Activated T-helper 17 cell treated with anti-CD3 and anti-CD28 coated beads, Interleukin-2, amount 50 U/mL, for 72 hours (primary cell): Measurements from ENCODE around the gene SLC5A4. TPM values are rescaled to one million over a fixed set of nuclear protein-coding genes. Genes with fewer than 3 reads are reported as not detected.
"Not testable (repeated sequence)": the region's sequence is repeated elsewhere in the genome, so short reads cannot be mapped to it uniquely, and the experiment has no call there.

Source experiments
- ATAC-seq: fragments of 150-1000 bp; cut with Tn5 transposase; replicated peaks from 2 replicates; pipeline ENCODE4 v1.10.0; 2021; ENCODE audit warnings: mild to moderate bottlenecking, moderate library complexity
- H3K27ac Mint-ChIP-seq: one replicate; pipeline ENCODE4 v1.8.0; 2022; ENCODE audit warnings: mixed read lengths
- H3K27me3 Mint-ChIP-seq: one replicate; pipeline ENCODE4 v1.8.0; 2022; ENCODE audit warnings: mixed read lengths
- H3K36me3 Mint-ChIP-seq: one replicate; pipeline ENCODE4 v1.8.0; 2022; ENCODE audit warnings: low read depth, mild to moderate bottlenecking, mixed read lengths
- H3K4me1 Mint-ChIP-seq: one replicate; pipeline ENCODE4 v1.8.0; 2022; ENCODE audit warnings: mixed read lengths
- H3K4me3 Mint-ChIP-seq: one replicate; pipeline ENCODE4 v1.8.0; 2022; ENCODE audit warnings: mild to moderate bottlenecking, mixed read lengths
- H3K9me3 Mint-ChIP-seq: one replicate; pipeline ENCODE4 v1.8.0; 2022; ENCODE audit warnings: mixed read lengths
- total RNA-seq, 2 donors: library from RNA; stranded (reverse); gene quantifications; one replicate each; pipeline ENCODE4 v1.2.3, GENCODE V29; 2022

Gene SLC5A4
- not detected for total RNA-seq

GRCh38 chr22:32255217-32255616 lies at the start of gene SLC5A4:
TSS of gene SLC5A4 (minus strand) at chr22:32255347. CDS start at chr22:32255329, 18 bp downstream.
- no peak within 1 kb of the TSS for H3K27ac Mint-ChIP-seq
- no peak for ATAC-seq
- no peaks in the 10 kb centered on the region for H3K4me1 Mint-ChIP-seq
- H3K36me3 Mint-ChIP-seq, result no peaks in the 10 kb centered on the region
- H3K9me3 Mint-ChIP-seq, result no peaks in the 10 kb centered on the region
- H3K4me3 Mint-ChIP-seq, result no peak within 1 kb of the TSS
- H3K27me3 Mint-ChIP-seq, result peaks cover 22% of the 10 kb centered on the region

- ATAC-seq, H3K27ac Mint-ChIP-seq, H3K4me1 Mint-ChIP-seq, H3K4me3 Mint-ChIP-seq, H3K36me3 Mint-ChIP-seq, H3K27me3 Mint-ChIP-seq, H3K9me3 Mint-ChIP-seq: not testable (repeated sequence)
Observed at GRCh38 chr22:32293921-32294320, 38.8 kb upstream of the SLC5A4 start.

GRCh38 chr22:32286290-32286840 lies 31.2 kb upstream of the SLC5A4 start:
- H3K27ac Mint-ChIP-seq, result no peak overlapping the region
- no peak for ATAC-seq
- no peaks in the 10 kb centered on the region for H3K36me3 Mint-ChIP-seq
- H3K4me1 Mint-ChIP-seq, result no peaks in the 10 kb centered on the region
- no peak overlapping the region for H3K4me3 Mint-ChIP-seq
- no peaks in the 10 kb centered on the region for H3K9me3 Mint-ChIP-seq
- peaks cover 15% of the 10 kb centered on the region for H3K27me3 Mint-ChIP-seq

DNA sequence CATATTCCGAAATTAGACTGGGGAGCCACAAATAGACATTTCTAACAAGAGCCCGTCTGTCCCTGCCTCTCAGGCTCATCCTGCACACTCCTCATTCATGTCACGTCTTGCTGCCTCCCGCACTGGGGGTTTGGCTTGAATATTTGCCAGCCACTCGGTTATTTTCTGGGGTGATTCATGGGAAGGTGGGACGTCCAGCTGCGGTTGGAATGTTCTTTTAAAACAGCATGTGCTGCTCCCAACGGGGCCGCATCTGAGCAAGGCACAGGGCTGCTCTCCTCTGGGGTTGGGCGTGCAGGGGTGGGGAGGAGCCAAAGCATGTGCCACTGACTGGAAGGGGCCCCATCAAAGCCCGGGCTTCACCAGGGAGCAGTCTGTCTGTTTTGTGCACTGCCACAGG lies 25.9 kb upstream of the SLC5A4 start:
- Mint-ChIP-seq H3K36me3 (no peaks in the 10 kb centered on the region), H3K27me3 (peaks cover 15% of the 10 kb centered on the region), H3K4me1 (no peaks in the 10 kb centered on the region), H3K9me3 (no peaks in the 10 kb centered on the region), H3K27ac (no peak overlapping the region), H3K4me3 (no peak overlapping the region)
- ATAC-seq, result no peak

DNA sequence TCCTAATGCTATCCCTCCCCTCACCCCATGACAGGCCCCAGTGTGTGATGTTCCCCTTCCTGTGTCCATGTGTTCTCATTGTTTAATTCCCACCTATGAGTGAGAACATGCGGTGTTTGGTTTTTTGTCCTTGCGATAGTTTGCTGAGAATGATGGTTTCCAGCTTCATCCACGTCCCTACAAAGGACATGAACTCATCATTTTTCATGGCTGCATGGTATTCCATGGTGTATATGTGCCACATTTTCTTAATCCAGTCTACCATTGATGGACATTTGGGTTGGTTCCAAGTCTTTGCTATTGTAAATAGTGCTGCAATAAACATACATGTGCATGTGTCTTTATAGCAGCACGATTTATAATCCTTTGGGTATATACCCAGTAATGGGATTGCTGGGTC lies 20.2 kb upstream of the SLC5A4 start:
- H3K9me3 Mint-ChIP-seq, H3K36me3 Mint-ChIP-seq, H3K27me3 Mint-ChIP-seq, H3K4me1 Mint-ChIP-seq, ATAC-seq, H3K27ac Mint-ChIP-seq, H3K4me3 Mint-ChIP-seq: not testable (repeated sequence)

DNA sequence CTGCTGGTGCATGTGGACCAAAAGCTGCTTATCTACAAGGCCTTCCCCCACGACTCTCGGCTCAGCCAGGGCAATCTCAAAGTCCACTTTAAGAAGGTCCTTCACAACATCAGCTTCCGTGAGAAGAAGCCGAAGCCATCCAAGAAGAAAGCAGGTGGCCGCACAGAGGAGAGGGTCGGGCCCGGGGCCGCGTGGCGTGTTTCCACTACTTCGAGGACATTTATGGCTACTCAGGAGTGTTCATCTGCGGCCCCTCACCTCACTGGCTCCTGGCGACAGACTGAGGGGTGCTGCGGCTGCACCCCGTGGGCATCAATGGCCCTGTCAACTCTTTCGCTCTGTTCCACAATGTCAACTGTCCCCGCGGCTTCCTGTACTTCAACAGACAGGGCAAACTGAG lies 16.2 kb upstream of the SLC5A4 start:
- Mint-ChIP-seq H3K27me3 (peaks cover 3% of the 10 kb centered on the region), H3K27ac (no peak overlapping the region), H3K9me3 (no peaks in the 10 kb centered on the region), H3K4me1 (no peaks in the 10 kb centered on the region), H3K4me3 (no peak overlapping the region), H3K36me3 (no peaks in the 10 kb centered on the region)
- no peak for ATAC-seq

DNA sequence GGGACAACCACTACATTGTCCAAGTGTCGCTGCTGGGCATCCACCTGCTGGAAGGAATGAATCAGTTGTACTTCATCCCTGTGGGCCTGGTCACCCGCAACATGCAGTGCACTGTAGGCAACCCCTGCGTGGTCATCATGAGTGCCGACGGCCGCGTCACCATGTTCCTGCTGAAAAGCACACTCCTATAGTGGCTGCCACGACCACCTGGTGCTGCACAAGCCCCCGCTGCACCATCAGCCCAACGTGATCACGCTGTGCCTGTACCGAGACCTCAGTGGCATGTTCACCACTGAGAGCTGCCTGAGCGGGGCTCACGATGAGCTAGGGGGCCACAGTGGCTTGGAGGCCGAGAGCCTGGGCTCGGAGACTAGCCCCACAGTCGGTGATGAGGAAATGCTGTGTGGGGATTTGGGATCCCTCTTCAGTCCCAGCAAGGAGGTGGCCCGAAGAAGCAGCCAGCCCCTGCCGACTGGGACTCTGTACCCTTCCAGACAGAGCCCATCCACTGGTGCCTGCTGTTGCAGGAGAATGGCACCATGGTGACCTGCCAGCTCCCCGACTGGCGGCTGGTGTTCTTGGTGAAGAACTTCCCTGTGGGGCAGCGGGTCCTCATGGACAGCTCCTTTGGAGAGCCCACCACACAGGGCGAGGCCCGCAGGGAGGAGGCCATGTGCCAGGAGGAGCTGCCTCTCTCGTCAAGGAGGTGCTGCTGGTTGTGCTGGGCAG lies 15.7 kb upstream of the SLC5A4 start:
- H3K27ac Mint-ChIP-seq, result no peak overlapping the region
- no peak overlapping the region for H3K4me3 Mint-ChIP-seq
- no peaks in the 10 kb centered on the region for H3K36me3 Mint-ChIP-seq
- H3K27me3 Mint-ChIP-seq, result peaks cover 3% of the 10 kb centered on the region
- no peaks in the 10 kb centered on the region for H3K9me3 Mint-ChIP-seq
- ATAC-seq, result no peak
- H3K4me1 Mint-ChIP-seq, result peaks cover 5% of the 10 kb centered on the region

GRCh38 chr22:32269316-32269715 lies 14.2 kb upstream of the SLC5A4 start:
- Mint-ChIP-seq H3K4me1 (peaks cover 6% of the 10 kb centered on the region), H3K27ac (no peak overlapping the region), H3K27me3 (peaks cover 3% of the 10 kb centered on the region), H3K9me3 (no peaks in the 10 kb centered on the region), H3K36me3 (no peaks in the 10 kb centered on the region), H3K4me3 (no peak overlapping the region)
- ATAC-seq, result no peak

DNA sequence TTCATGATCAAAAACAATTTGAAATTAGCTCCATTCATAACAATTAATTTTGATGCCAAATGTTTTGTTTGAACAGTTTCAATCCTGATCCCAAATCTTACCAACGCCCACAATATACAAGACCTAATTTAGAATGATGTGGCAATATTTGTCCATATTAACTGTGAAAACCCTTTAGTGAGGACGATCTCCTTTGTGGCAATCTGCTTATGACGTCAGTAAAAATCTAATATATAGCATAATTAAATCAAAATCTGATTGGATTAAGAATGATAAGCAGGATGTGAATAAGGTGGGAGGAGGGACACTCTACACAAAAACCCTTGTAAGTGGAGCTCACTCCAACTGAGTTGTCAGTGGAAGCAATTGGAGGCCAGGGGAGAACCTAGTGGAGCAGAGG lies 11.9 kb upstream of the SLC5A4 start:
- Mint-ChIP-seq H3K4me1 (peaks cover 6% of the 10 kb centered on the region), H3K9me3 (no peaks in the 10 kb centered on the region), H3K27ac (no peak overlapping the region), H3K27me3 (peaks cover 3% of the 10 kb centered on the region), H3K36me3 (no peaks in the 10 kb centered on the region), H3K4me3 (no peak overlapping the region)
- no peak for ATAC-seq

DNA sequence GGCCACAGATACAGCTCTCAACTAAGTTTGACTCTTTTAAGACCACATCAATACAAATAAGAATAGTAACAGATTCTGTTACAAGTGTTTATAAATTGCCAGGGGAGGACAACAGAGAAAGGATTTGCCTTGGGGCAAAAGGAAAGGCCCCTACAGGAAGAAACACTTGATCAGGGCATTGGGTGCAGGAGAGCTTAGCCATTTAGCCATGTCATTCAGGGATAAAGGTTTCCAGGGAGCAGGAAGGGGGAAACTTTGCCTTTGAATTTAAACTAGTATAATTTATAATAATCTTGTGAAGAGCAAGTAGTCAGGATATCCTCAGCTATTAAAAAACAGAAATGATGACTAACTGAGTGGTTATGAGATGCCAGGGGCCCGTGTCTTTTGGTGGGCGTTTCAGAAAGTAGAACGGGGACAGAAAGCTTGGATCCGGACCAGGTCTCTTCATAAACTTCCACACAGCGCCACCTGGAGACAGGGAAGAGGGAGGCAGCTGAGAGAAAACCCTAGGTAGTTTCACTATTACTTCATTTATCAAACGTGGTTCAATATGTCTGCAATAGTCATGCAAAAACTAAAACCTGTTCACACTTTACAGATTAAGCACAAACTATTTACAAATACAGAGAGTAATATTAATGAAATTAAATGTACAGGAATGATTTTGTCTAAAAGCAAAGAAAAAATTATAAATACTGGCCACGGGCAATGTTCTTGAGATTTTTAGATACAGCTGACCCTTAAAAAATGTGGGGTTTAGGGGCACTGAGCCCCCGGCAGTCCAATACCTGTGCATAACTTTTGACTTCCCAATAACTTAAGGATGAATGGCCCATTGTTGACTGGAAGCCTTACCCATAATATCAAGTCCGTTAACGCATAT lies 11.0 kb upstream of the SLC5A4 start:
- no peaks in the 10 kb centered on the region for H3K36me3 Mint-ChIP-seq
- peak; percentile 91 for ATAC-seq
- H3K27ac Mint-ChIP-seq, result peak overlapping the region; percentile 21
- H3K9me3 Mint-ChIP-seq, result no peaks in the 10 kb centered on the region
- no peak overlapping the region for H3K4me3 Mint-ChIP-seq
- peaks cover 6% of the 10 kb centered on the region for H3K4me1 Mint-ChIP-seq
- peaks cover 8% of the 10 kb centered on the region for H3K27me3 Mint-ChIP-seq

DNA sequence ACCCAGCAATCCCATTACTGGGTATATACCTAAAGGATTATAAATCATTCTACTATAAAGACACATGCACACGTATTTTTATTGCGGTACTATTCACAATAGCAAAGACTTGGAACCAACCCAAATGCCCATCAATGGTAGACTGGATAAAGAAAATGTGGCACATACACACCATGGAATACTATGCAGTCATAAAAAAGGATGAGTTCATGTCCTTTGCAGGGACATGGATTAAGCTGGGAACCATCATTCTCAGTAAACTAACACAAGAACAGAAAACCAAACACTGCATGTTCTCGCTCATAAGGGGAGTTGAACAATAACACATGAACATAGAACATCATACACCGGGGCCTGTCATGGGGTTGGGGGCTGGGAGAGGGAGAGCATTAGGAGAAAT lies 8.5 kb upstream of the SLC5A4 start:
- H3K27me3 Mint-ChIP-seq, result peaks cover 20% of the 10 kb centered on the region
- H3K36me3 Mint-ChIP-seq, H3K27ac Mint-ChIP-seq, H3K9me3 Mint-ChIP-seq, H3K4me1 Mint-ChIP-seq, H3K4me3 Mint-ChIP-seq, ATAC-seq: not testable (repeated sequence)

DNA sequence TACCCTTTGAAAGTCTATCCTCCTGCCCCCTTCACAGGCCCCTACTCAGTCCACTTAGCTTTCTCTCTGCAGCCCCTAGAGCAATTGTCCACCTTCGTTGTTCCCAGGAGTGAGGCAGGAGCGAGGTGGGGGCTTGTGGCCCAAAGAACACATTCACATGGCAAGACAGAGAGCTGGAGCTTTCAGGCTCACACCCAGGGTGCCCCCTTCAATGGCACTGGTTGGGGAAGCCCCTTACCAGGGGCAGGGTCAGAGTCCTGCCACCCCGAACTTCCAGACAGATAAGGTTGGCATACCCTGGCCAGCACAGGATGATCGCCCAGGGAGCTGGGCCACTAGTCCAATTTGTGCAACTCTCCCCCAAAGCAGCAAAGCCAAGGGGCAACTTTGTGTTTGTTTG lies 6.2 kb upstream of the SLC5A4 start:
- Mint-ChIP-seq H3K9me3 (no peaks in the 10 kb centered on the region), H3K4me1 (peaks cover 6% of the 10 kb centered on the region), H3K27me3 (peaks cover 24% of the 10 kb centered on the region), H3K27ac (no peak overlapping the region), H3K4me3 (no peak overlapping the region), H3K36me3 (no peaks in the 10 kb centered on the region)
- ATAC-seq, result no peak

DNA sequence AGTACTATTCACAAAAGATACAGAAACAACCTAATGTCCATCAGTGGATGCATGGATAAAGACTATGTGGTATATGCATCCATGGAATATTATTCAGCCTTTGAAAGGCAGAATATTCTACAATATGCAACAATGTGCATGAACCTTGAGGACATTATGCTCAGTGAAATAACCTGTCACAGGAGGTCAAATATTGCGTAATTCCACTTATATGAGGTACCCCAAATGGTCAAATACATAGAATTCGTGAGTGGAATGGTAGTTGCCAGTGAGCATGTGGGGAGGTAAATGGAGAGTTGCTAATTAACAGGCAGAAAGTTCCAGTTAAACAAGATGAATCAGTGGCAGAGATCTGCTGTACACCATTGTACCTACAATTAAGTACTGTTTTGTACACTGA lies 3.6 kb upstream of the SLC5A4 start:
- no peaks in the 10 kb centered on the region for H3K36me3 Mint-ChIP-seq
- no peaks in the 10 kb centered on the region for H3K9me3 Mint-ChIP-seq
- no peaks in the 10 kb centered on the region for H3K4me1 Mint-ChIP-seq

DNA sequence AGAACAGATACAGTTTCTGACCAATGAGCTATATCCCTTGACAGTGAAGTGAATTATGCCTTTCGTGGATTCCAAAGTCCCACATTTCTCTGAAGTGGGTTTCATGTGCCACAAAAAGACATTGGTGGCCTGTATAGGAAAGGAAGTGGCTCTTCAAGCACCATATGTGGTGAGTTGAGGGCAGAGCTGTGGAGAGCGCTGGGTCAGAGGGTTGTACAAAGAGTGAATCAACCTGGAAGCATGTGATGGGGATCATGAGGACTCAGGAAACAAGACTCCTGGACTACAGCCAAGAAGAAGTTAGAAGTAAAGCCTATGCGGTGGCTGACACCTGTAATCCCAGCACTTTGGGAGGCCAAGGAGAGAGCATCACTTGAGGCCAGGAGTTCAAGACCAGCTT lies 579 bp upstream of the SLC5A4 start:
- Mint-ChIP-seq H3K4me1 (no peaks in the 10 kb centered on the region), H3K9me3 (no peaks in the 10 kb centered on the region), H3K27me3 (peaks cover 24% of the 10 kb centered on the region), H3K27ac (no peak overlapping the region), H3K4me3 (no peak overlapping the region), H3K36me3 (no peaks in the 10 kb centered on the region)
- ATAC-seq, result peak; percentile 50

More for the DNA sequence above, 3.6 kb upstream of the SLC5A4 start:
- no peak overlapping the region for H3K27ac Mint-ChIP-seq
- no peak for ATAC-seq
- peaks cover 24% of the 10 kb centered on the region for H3K27me3 Mint-ChIP-seq
- no peak overlapping the region for H3K4me3 Mint-ChIP-seq

GRCh38 chr22:32249231-32249630 lies 5.9 kb downstream of the SLC5A4 start:
- H3K4me1 Mint-ChIP-seq, result no peaks in the 10 kb centered on the region
- no peaks in the 10 kb centered on the region for H3K9me3 Mint-ChIP-seq
- peaks cover 32% of the 10 kb centered on the region for H3K27me3 Mint-ChIP-seq
- no peak overlapping the region for H3K27ac Mint-ChIP-seq
- H3K36me3 Mint-ChIP-seq, result no peaks in the 10 kb centered on the region
- no peak for ATAC-seq
- no peak overlapping the region for H3K4me3 Mint-ChIP-seq
